CD4-positive, alpha-beta T cell treated with Interleukin-10 for 1 hour (primary cell): ENCODE results near the gene SPAG17.

Experiments used
- DNase-seq: peaks from one replicate; pipeline ENCODE4 v3.0.0-alpha.2; 2020

Gene SPAG17

DNA sequence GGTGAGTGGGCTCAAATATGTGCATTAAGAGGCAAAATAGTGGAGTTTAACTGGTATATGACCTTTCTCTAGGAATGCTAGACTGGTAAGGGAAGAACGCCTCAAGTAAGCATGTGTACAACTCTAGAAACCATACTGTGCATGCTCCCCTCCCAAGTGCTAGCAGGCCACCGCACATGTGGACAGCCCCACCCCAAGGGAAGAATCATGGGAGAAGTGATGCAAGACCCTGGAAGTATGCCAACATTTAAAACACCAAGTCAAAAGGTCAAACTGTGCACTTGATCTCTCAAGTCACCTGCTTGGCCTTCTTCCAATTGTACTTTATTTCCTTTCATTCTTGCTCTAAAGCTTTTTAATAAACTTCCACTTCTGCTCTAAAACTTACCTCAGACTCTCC lies 135.0 kb downstream of the SPAG17 start:
- no peak for DNase-seq

GRCh38 chr1:118047650-118048224 lies 137.3 kb downstream of the SPAG17 start:
- no peak for DNase-seq

GRCh38 chr1:118047006-118047649 lies 137.9 kb downstream of the SPAG17 start:
- DNase-seq = no peak

DNA sequence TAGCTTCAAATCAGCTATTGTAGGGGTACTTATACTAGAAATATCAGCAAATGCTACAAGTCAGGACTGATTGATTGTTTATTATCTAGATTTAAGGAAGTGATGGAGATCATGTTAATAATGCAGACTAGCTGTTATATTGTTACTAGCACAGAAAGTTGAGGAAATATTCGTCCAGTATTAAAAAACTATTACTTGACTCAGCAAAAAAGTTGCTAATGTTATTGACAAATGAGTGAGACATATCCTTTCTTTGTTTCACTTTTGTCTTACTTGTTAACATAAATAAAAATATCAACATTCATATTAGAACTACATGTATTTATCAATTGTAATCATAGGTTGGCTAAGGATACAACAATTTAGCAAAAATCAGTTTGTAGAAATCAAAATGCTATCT lies 141.4 kb downstream of the SPAG17 start:
- no peak for DNase-seq

DNA sequence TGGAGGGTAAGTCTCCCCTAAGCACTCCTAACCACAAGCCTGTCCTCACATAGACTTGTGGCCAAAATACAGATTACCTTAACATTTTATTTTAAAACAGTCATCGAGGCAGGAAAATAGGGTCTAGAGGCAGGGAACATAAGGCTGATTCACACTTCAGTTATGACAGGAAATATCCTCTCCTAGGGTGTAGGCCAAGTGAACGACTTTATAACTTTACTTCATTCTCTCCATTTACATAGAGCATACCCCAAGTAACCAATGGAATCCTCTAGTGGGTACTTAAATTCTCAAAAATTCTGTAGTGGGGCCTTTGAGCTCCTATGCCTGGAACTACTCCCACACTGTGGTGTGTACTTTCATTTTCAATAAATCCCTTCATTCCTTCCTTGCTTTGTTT lies 142.5 kb downstream of the SPAG17 start:
- no peak for DNase-seq

- DNase-seq = no peak
Measured at GRCh38 chr1:118039170-118039569, 145.9 kb downstream of the SPAG17 start.

DNA sequence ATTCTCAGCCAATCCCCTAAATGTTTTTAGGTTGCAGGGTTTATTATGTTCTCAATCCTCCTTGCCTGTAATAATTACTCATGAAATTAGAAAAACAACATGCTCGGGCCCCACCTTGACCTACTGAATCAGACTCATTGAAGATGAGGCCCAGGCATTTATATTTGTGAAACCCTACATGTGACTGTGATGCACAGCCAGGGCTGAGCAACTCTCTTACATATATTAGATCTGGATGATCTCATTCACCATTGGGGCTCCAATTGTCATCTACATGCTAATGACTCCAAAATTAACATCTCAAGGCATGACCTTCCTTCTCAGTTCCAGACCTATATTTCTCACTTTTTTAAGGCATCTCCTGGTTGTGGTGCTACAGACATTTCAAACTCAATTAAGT lies 152.1 kb downstream of the SPAG17 start:
- DNase-seq = no peak

DNA sequence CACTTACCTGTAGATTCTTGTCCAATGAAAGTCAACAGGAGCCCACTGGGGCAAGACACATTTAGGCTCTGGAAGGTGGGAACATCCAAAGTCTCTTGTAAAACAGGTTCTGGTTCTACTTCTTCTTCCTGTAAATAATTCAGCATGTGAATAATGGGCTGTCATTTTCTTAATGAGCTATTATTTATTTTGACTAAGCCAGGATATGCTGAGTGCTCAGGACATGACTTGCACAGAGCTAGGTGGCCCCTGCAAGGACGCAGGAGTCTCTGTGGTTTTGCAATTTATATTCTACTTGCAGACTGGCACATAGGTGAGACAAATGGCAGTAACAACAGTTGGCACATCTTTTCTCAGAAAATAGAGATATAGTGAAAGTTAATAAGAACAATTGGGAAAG lies 156.8 kb downstream of the SPAG17 start:
- no peak for DNase-seq

- no peak for DNase-seq
Measured at GRCh38 chr1:118023199-118023598, 161.8 kb downstream of the SPAG17 start.

GRCh38 chr1:118021668-118022067 lies 163.4 kb downstream of the SPAG17 start:
- no peak for DNase-seq

GRCh38 chr1:118018060-118018459 lies 167.0 kb downstream of the SPAG17 start:
- no peak for DNase-seq

DNA sequence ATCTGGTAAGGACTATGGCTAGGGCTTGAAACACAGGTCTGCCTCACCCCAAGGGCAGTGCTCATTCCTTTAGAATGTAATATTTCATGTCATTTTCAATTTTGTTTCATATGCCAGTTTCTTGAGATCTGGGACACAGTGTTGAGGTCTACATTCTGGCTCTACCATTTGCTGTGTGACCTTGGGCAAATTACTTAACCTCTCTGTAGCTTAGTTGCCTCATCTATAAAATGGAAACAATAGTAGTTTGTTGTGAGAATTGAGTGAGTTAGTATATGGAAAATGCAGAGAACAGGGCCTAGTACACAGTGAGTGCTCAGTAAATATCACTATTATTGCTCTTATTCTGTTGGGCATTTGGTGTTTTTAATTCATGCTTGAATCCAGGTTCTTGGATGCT lies 171.1 kb downstream of the SPAG17 start:
- DNase-seq = no peak

DNA sequence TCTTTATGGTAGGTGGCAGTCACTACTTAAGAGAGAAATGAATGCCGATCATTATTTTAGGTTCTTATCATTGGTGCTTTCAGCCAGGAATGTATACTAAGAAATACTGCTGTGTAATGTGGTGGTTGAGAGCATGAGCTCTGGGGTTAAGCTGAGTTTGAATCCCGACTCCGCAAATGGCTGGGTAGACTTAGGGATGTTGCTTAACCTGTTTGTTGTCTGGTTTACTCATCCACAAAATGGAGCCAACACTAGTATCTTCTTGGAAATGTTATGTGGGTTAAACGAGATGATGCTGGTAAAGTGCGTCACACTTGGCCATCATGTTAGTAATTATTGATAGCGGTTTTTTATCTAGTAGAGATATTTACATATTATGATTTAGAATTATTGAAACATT lies 171.7 kb downstream of the SPAG17 start:
- no peak for DNase-seq

- DNase-seq = no peak
Measured at GRCh38 chr1:118012515-118013124, 172.4 kb downstream of the SPAG17 start.

DNA sequence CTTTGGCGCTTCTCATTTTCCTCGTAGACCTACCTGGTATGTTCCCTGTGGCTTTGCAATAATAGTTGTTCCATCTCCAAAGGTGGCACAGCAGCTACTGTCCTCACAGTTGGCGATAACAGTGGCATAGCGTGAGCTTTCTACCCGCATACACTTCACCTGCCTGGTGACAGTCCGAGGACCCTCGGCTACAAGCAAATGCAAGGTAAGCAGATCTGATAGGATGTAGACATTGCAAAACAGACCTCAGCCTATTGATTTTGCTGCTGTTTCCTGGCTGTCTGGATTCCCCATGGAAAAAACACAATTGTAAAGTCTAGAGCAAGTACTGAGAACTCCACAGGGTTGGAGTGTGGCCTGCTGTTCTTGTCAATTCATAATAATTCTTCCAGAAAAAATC lies 177.0 kb downstream of the SPAG17 start:
- DNase-seq = no peak

GRCh38 chr1:118007391-118007790 lies 177.6 kb downstream of the SPAG17 start:
- DNase-seq = no peak

- no peak for DNase-seq
Measured at GRCh38 chr1:118004312-118004711, 180.7 kb downstream of the SPAG17 start.

DNA sequence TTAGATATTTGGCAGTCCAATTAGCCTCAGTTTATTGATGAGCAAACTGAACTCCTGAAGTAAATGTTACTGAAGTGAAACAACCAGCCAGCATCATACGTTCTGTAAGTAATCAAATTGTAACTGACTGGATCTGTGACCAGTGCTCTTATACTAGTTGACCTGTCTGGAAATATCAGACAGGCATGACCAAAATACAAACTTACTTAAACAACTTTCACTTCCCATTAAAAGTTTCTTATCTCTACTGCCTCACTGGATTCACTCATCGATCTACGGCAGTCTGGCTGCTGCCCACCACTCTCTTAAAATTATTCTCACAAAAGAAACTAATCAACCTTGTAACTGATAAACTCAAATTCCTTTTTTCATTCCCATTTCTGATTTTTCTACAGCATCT lies 199.1 kb downstream of the SPAG17 start:
- DNase-seq = no peak

DNA sequence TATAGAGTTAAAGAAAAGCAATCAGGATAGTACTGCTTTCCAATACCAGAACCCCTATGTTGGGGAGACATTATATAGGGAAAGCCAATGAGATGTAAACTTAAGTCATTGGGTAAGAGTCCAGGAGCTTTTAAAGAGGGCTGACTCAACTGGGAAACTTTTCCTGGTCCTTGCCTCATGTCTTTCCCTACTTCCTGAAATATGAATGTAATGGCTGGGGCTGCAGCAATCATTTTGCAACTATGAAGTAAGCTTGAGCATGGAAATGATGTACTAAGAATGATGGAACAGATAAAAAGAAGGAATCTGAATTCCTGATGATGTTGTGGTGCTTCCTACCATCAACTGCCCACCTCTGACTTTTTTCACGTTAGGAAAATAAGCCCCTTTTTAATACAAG lies 199.8 kb downstream of the SPAG17 start:
- DNase-seq = no peak

GRCh38 chr1:117981455-117982192 lies 203.4 kb downstream of the SPAG17 start:
- no peak for DNase-seq

DNA sequence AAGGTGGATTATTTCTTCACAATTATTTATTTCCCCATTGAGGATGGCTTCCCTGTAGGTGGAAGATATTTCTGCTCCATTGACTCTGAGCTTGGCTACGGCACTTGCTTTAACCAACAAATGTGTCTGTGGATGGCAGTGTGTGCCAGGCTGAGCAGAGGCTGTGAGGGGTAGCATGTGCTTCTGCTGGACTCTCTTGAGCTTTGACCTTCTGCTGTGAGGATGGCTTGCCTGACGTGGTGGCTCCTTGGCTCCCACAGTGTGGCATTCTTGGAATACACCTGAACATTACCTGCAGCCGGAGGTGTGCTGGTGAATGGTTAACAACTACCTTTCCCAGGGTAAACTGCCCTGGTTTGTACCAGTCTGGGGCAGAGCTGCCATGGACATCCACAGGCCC lies 208.6 kb downstream of the SPAG17 start:
- DNase-seq = no peak

DNA sequence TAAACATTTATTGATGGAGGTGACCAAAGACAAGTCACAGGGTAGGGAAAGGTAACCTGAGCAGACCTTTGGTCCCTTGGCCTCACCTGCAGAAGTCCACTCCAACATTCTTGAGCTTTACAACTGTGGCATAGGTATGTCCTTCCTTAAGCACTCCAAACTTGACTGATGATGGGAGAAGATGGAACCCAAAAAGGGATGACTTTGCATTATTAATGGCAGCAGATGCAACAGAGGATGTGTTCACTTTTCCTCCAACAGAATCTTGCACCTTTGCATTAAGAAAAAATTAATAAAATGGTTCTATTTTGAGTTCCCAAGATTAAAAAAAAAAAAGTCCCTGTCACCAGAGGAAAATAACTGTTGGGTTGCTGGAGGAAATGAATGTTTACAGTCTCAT lies 213.3 kb downstream of the SPAG17 start:
- no peak for DNase-seq

- no peak for DNase-seq
Measured at GRCh38 chr1:117970252-117970651, 214.8 kb downstream of the SPAG17 start.

- no peak for DNase-seq
Measured at GRCh38 chr1:117967881-117968280, 217.1 kb downstream of the SPAG17 start.
